Measurements from ENCODE around the gene ABCC1. TPM values are rescaled to one million over a fixed set of nuclear protein-coding genes. Genes with fewer than 3 reads are reported as not detected.

Gene ABCC1
- total and polyA plus RNA-seq, 2 of the 8 experiments (the other 6 are each of a cell fraction or from before 2014, with no cell fraction given): 42.6 to 66.8 TPM

DNA sequence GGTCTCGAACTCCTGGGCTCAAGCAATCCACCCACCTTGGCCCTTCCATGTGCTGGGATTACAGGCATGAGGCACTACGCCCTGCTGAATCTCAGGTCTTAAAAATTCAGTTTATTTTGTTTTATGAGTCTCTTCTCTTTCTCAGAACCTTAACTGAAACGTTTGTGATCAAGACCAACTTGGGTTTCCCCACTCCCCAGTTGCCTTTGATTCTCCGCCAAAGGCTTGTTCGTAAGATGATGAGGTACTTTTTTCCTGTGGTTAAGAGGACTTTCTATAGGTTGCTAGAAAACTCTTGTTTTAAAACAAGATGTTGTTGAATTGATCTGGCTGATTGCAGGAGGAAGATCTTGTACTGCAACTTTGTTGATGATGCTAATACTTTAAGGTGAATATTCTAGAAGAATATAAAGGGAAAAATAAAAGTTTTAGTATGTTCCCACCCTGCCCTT, 11.7 kb downstream of the ABCC1 start:
- no peak overlapping the region for H2BK120ac ChIP-seq (replicated peaks; ENCODE audit: low read depth, low read length)
- H4K8ac ChIP-seq (ENCODE audit: extremely low read depth, insufficient read depth, low read length): no peak overlapping the region
- H3K9me3 ChIP-seq (ENCODE audit: insufficient read depth in 2 of 2, low read depth in 1 of 2, low read length in 1 of 2): peaks cover 3 to 7% of the 10 kb centered on the region in 2 experiments
- 94% methylated on average over 5 of the region's 5 CpGs; no CpG with 5 or more reads in 1 of the 2 experiments for WGBS, 2 experiments (ENCODE audit: extremely low coverage in 1 of 2, insufficient coverage in 1 of 2, insufficient read length in 1 of 2, insufficient replicate concordance in 2 of 2, low coverage in 1 of 2, low lambda C conversion rate in 2 of 2, missing lambda C conversion rate in 1 of 2)
- H3K79me1 ChIP-seq (ENCODE audit: low read depth, low read length): peaks cover 16% of the 10 kb centered on the region
- H4K5ac ChIP-seq (ENCODE audit: insufficient read length, low read depth, low read length): no peak overlapping the region
- DNase-seq (ENCODE audit: low read depth in 1 of 2, low spot score in 2 of 2) (no peak), FAIRE-seq (no peak)
- H3K56ac ChIP-seq (replicated peaks; ENCODE audit: insufficient read length, low read depth, low read length): no peak overlapping the region
- peaks cover 0 to 7% (median 3%) of the 10 kb centered on the region in 4 experiments; a peak in 2 of 8 replicates for H3K36me3 ChIP-seq (ENCODE audit: control insufficient read depth in 2 of 4, insufficient read depth in 4 of 4, low read length in 3 of 4)
- H3K79me2 ChIP-seq (ENCODE audit: control insufficient read depth in 1 of 2, insufficient read depth in 2 of 2, low read length in 2 of 2): peaks cover 23 to 97% of the 10 kb centered on the region in 2 experiments
- ChIA-PET CTCF (ENCODE audit: partially characterized antibody) (no interaction called here), POLR2A (ENCODE audit: partially characterized antibody) (interaction anchor here (2.9 kb wide), 1 partner anchor 9 kb away, joined by 19 read pairs; no protein-coding TSS in a partner anchor)
- H3K9ac ChIP-seq (replicated peaks in 1 of 4; ENCODE audit: extremely low read depth in 1 of 4, low read depth in 3 of 4, low read length in 3 of 4): no peak overlapping the region
- no peak overlapping the region for H3K27ac ChIP-seq (ENCODE audit: low read depth, low read length)
- H3K4ac ChIP-seq (replicated peaks; ENCODE audit: insufficient read length, low read depth, low read length): no peak overlapping the region
- 0 out of 4 replicates have a peak overlapping the region, but pooled peaks of 1 of the 2 experiments have one; percentile 23 for H3K4me2 ChIP-seq (ENCODE audit: insufficient read depth in 1 of 2, low read depth in 2 of 2, low read length in 2 of 2)
- H2AFZ ChIP-seq (ENCODE audit: low read length): no peak overlapping the region
- no peak overlapping the region for H4K91ac ChIP-seq (replicated peaks; ENCODE audit: insufficient read length, low read length)
- peaks cover 3 to 16% (median 13%) of the 10 kb centered on the region in 4 experiments; a peak in 5 of 7 replicates for H3K4me1 ChIP-seq (replicated peaks in 1 of 4; ENCODE audit: control insufficient read depth in 3 of 4, insufficient read depth in 4 of 4, low read length in 3 of 4)
- H3K27me3 ChIP-seq (replicated peaks in 1 of 4; ENCODE audit: control insufficient read depth in 3 of 4, extremely low read depth in 1 of 4, insufficient read depth in 3 of 4, low read length in 3 of 4): no peaks in the 10 kb centered on the region
- no peak overlapping the region for H2BK20ac ChIP-seq (ENCODE audit: low read length)
- no peak overlapping the region for H2AK5ac ChIP-seq (ENCODE audit: low read depth, low read length)
- TF ChIP-seq RFX5 (IDR thresholded peaks at IDR 0.05; ENCODE audit: borderline replicate concordance, low read depth, low read length) (no peak), SP1 (IDR thresholded peaks at IDR 0.05; ENCODE audit: low read depth, low read length) (no peak), TBP (IDR thresholded peaks at IDR 0.05; ENCODE audit: low read depth, low read length) (no peak), ASH2L (IDR thresholded peaks at IDR 0.05; ENCODE audit: low read length) (no peak), FOSL1 (IDR thresholded peaks at IDR 0.05; ENCODE audit: insufficient read depth, low read depth, low read length) (no peak), NANOG (IDR thresholded peaks at IDR 0.05; ENCODE audit: insufficient read depth, low read depth, low read length, poor library complexity, severe bottlenecking) (no peak)
- TF ChIP-seq, protein P1, sequence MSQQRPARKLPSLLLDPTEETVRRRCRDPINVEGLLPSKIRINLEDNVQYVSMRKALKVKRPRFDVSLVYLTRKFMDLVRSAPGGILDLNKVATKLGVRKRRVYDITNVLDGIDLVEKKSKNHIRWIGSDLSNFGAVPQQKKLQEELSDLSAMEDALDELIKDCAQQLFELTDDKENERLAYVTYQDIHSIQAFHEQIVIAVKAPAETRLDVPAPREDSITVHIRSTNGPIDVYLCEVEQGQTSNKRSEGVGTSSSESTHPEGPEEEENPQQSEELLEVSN (IDR thresholded peaks at IDR 0.05): no peak
- H3K23me2 ChIP-seq (ENCODE audit: low read depth, low read length): no peaks in the 10 kb centered on the region
- no peak overlapping the region for H3K18ac ChIP-seq (ENCODE audit: extremely low read depth, low read length)
- H3K4me3 ChIP-seq (ENCODE audit: extremely low read depth in 1 of 4, insufficient read depth in 2 of 4, low read depth in 3 of 4, low read length in 4 of 4): no peak overlapping the region
- H3K23ac ChIP-seq (ENCODE audit: insufficient read length): no peak overlapping the region
- no peak overlapping the region for H2BK15ac ChIP-seq (ENCODE audit: low read length)
- no peak overlapping the region for H3K14ac ChIP-seq (ENCODE audit: insufficient read length)
- H4K20me1 ChIP-seq (replicated peaks in 1 of 2; ENCODE audit: control insufficient read depth in 1 of 2, insufficient read depth in 2 of 2, low read length in 2 of 2): peaks cover 4 to 12% of the 10 kb centered on the region in 2 experiments
- H2BK12ac ChIP-seq (ENCODE audit: low read depth, low read length): no peak overlapping the region
- H2BK5ac ChIP-seq (ENCODE audit: low read depth, low read length): peak overlapping the region; percentile 60; the same call in 1 of the 2 replicates
